HG03095 (cell line): ENCODE results near the gene USP7.
"Not testable (repeated sequence)": the region's sequence is repeated elsewhere in the genome, so short reads cannot be mapped to it uniquely, and the experiment has no call there.

ENCODE experiments used
- ATAC-seq: cut with Tn5 transposase; IDR thresholded peaks from one replicate; pipeline ENCODE4 v1.9.1; 2021; ENCODE audit warnings: moderate library complexity; ENCODE audit not compliant: unreplicated experiment

The USP7 gene

GRCh38 chr16:8882725-8883377 lies 80.9 kb downstream of the USP7 start:
- ATAC-seq: no peak

- ATAC-seq: no peak
These were observed 81.6 kb downstream of the USP7 start, which contains the start of gene LITAFD for GRCh38 chr16:8882041-8882617. LITAFD (plus strand) TSS chr16:8882351; CDS start chr16:8884356, 2,005 bp downstream.

- no peak for ATAC-seq
These were observed 82.7 kb downstream of the USP7 start for GRCh38 chr16:8880839-8881510.

- no peak for ATAC-seq
These were observed 85.2 kb downstream of the USP7 start for GRCh38 chr16:8878523-8878911.

GRCh38 chr16:8877894-8878522 lies 85.7 kb downstream of the USP7 start:
- no peak for ATAC-seq

GRCh38 chr16:8875317-8875716 lies 88.4 kb downstream of the USP7 start:
- ATAC-seq: not testable (repeated sequence)

GRCh38 chr16:8874388-8874787 lies 89.3 kb downstream of the USP7 start:
- ATAC-seq: no peak

GRCh38 chr16:8873866-8874195 lies 89.9 kb downstream of the USP7 start:
- ATAC-seq: not testable (repeated sequence)

- no peak for ATAC-seq
These were observed 90.5 kb downstream of the USP7 start for GRCh38 chr16:8872967-8873865.

- ATAC-seq: no peak
These were observed 91.6 kb downstream of the USP7 start for GRCh38 chr16:8872071-8872470.

- not testable (repeated sequence) for ATAC-seq
These were observed 93.8 kb downstream of the USP7 start for GRCh38 chr16:8869988-8870241.

GRCh38 chr16:8869212-8869987 lies 94.3 kb downstream of the USP7 start:
- no peak for ATAC-seq

- ATAC-seq: peak; percentile 64
These were observed 95.1 kb downstream of the USP7 start, which contains the start of gene CARHSP1 for GRCh38 chr16:8868416-8869211. CARHSP1 (minus strand) TSS chr16:8869006; CDS start chr16:8859328, 9,678 bp downstream.

- no peak for ATAC-seq
These were observed 95.7 kb downstream of the USP7 start for GRCh38 chr16:8867932-8868415.

- ATAC-seq: no peak
These were observed 96.3 kb downstream of the USP7 start for GRCh38 chr16:8867216-8867931.

- ATAC-seq: no peak
These were observed 96.9 kb downstream of the USP7 start for GRCh38 chr16:8866884-8867215.

GRCh38 chr16:8866118-8866883 lies 97.4 kb downstream of the USP7 start:
- no peak for ATAC-seq
